ENCODE results near the gene SYMPK.

GRCh38 chr19:45793876-45794275, 69.1 kb downstream of the SYMPK start:
- TF ChIP-seq POLR2AphosphoS5 (IDR thresholded peaks at IDR 0.05; ENCODE audit: borderline replicate concordance, low read depth, low read length), result no peak
- no peak for TF ChIP-seq EZH2 (IDR thresholded peaks at IDR 0.05)

Data from SK-N-MC (cell line).